NCI-H187 (cell line): ENCODE data around the gene MAML1.

Experiments used
- DNase-seq, 2 experiments: peaks; one replicate each; lab custom pipeline; 2025; lab: John Stamatoyannopoulos, UW

MAML1 gene

DNA sequence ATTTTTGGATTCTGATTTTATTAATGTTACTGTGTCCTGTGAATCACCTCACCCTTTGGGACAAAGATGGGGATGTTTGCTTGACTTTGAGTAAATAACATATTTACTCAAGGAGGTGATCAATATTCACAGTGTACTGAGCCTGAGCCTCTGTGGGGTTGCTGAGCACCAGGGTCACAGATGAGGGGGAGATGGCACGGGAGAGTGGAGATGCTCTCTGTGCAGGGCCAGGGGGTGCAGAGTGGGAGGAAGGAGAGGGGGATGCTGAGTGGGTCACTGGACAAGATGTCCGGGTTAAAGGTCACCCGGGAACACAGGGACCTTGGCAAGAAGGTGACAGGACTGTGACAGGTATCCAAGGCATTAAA, 92.1 kb downstream of the MAML1 start:
- DNase-seq = no peak

DNA sequence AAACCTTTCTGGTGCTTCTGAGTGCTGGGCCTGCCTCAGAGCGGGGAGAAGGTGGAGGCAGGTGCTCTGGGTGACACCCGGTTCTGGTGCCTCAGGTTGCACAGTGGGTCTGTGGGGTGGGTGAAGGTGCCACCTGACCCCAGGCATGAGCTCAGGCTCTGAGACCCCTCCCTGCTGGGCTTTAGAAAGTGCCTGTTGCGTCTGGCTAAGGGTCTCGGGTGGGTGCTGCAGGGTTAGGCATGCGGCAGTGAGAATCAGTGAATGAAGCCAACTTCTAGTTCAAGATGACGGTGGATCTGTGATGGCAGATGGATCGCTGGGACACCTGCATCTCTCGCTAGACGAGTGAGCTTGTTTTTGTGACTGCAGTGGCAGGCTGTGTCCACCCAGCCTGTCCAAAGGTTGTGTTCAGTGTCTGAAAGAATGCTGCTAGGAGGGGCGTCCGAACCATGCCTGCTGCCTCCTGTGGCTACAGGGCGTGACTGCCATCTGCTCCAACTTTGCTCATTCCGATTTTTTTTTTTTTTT, 93.1 kb downstream of the MAML1 start:
- DNase-seq = no peak
